ENCODE data around the gene SLC22A2. TPM values are rescaled to one million over a fixed set of nuclear protein-coding genes. Genes with fewer than 3 reads are reported as not detected.

The SLC22A2 gene
- total and polyA plus RNA-seq, 2 of the 13 experiments (the other 11 are each of a cell fraction or from before 2014, with no cell fraction given): not detected

DNA sequence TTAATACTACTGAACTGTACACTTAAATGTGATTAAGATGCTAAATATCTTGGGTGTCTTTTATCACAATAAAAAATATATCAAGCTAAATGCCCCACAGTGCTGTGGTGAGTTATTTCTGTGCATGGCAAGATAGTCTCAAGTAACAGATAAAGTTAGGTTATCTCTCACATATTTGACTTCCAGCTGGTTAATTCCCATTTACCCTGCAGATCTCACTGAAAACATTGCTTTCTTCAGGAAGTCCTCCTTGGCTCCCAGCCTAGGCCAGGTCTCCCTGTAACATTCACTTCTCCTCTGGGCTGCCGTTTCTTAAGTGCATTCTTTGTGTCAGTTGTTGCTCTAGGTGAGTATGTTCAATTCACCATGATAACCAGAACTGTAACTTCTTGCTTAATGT, 77.9 kb downstream of the SLC22A2 start:
- Histone ChIP-seq H3K9me3 (ENCODE audit: low read length) (no peaks in the 10 kb centered on the region), H3K4me3 (replicated peaks in 1 of 3; ENCODE audit: insufficient read depth in 1 of 3, low read depth in 2 of 3, low read length in 3 of 3) (no peak overlapping the region), H3K27ac (ENCODE audit: extremely low read length, insufficient read depth, low read length) (no peak overlapping the region), H3K79me2 (ENCODE audit: insufficient read depth, low read length) (no peaks in the 10 kb centered on the region), H3K36me3 (replicated peaks in 1 of 2; ENCODE audit: control insufficient read depth in 1 of 2, insufficient read depth in 2 of 2, low read length in 2 of 2) (no peaks in the 10 kb centered on the region), H3K27me3 (ENCODE audit: control insufficient read depth in 1 of 2, insufficient read depth in 2 of 2, low read length in 2 of 2) (no peaks in the 10 kb centered on the region), H4K20me1 (ENCODE audit: insufficient read depth, low read length) (no peaks in the 10 kb centered on the region), H3K9ac (ENCODE audit: insufficient read depth, low read depth, low read length) (no peak overlapping the region), H2AFZ (ENCODE audit: low read length) (no peak overlapping the region), H3K4me2 (ENCODE audit: low read depth, low read length) (no peak overlapping the region), H3K4me1 (ENCODE audit: insufficient read depth, low read length) (no peaks in the 10 kb centered on the region)
- CTCF ChIA-PET (ENCODE audit: low intra/inter-chr PET ratio, low total read pairs): no interaction called here
- POLR2A ChIA-PET: no interaction called here
- no TSS peak for BruUV-seq (replicated peaks)
- DNase-seq (ENCODE audit: low spot score) (no peak), ATAC-seq (no peak), FAIRE-seq (no peak)
- in situ Hi-C loops (cut with HindIII; ENCODE audit: extremely low pct_ligation_motif_present, low pct_unique_long_range_greater_than_20kb): no loop called here
- WGBS (ENCODE audit: low lambda C conversion rate): 24% methylated on average over 1 of the region's 1 CpG
- intact Hi-C loops (cut with micrococcal nuclease; ENCODE audit: unreplicated experiment): no loop called here
- no peak for TF ChIP-seq BCL6 (CRISPR knock-in tag; IDR thresholded peaks at IDR 0.05)
- no peak for TF ChIP-seq MTA3 (CRISPR knock-in tag; IDR thresholded peaks at IDR 0.05)
- TF ChIP-seq, protein P1, sequence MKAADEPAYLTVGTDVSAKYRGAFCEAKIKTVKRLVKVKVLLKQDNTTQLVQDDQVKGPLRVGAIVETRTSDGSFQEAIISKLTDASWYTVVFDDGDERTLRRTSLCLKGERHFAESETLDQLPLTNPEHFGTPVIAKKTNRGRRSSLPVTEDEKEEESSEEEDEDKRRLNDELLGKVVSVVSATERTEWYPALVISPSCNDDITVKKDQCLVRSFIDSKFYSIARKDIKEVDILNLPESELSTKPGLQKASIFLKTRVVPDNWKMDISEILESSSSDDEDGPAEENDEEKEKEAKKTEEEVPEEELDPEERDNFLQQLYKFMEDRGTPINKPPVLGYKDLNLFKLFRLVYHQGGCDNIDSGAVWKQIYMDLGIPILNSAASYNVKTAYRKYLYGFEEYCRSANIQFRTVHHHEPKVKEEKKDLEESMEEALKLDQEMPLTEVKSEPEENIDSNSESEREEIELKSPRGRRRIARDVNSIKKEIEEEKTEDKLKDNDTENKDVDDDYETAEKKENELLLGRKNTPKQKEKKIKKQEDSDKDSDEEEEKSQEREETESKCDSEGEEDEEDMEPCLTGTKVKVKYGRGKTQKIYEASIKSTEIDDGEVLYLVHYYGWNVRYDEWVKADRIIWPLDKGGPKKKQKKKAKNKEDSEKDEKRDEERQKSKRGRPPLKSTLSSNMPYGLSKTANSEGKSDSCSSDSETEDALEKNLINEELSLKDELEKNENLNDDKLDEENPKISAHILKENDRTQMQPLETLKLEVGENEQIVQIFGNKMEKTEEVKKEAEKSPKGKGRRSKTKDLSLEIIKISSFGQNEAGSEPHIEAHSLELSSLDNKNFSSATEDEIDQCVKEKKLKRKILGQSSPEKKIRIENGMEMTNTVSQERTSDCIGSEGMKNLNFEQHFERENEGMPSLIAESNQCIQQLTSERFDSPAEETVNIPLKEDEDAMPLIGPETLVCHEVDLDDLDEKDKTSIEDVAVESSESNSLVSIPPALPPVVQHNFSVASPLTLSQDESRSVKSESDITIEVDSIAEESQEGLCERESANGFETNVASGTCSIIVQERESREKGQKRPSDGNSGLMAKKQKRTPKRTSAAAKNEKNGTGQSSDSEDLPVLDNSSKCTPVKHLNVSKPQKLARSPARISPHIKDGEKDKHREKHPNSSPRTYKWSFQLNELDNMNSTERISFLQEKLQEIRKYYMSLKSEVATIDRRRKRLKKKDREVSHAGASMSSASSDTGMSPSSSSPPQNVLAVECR (CRISPR knock-in tag; IDR thresholded peaks at IDR 0.05; ENCODE audit: borderline replicate concordance): no peak
- TF ChIP-seq HOXA3 (CRISPR knock-in tag; IDR thresholded peaks at IDR 0.05): no peak
- TF ChIP-seq ZBTB1 (CRISPR knock-in tag; IDR thresholded peaks at IDR 0.05; ENCODE audit: borderline replicate concordance): no peak
- no peak for TF ChIP-seq SKI (IDR thresholded peaks at IDR 0.05; ENCODE audit: partially characterized antibody)
- TF ChIP-seq, protein P2, sequence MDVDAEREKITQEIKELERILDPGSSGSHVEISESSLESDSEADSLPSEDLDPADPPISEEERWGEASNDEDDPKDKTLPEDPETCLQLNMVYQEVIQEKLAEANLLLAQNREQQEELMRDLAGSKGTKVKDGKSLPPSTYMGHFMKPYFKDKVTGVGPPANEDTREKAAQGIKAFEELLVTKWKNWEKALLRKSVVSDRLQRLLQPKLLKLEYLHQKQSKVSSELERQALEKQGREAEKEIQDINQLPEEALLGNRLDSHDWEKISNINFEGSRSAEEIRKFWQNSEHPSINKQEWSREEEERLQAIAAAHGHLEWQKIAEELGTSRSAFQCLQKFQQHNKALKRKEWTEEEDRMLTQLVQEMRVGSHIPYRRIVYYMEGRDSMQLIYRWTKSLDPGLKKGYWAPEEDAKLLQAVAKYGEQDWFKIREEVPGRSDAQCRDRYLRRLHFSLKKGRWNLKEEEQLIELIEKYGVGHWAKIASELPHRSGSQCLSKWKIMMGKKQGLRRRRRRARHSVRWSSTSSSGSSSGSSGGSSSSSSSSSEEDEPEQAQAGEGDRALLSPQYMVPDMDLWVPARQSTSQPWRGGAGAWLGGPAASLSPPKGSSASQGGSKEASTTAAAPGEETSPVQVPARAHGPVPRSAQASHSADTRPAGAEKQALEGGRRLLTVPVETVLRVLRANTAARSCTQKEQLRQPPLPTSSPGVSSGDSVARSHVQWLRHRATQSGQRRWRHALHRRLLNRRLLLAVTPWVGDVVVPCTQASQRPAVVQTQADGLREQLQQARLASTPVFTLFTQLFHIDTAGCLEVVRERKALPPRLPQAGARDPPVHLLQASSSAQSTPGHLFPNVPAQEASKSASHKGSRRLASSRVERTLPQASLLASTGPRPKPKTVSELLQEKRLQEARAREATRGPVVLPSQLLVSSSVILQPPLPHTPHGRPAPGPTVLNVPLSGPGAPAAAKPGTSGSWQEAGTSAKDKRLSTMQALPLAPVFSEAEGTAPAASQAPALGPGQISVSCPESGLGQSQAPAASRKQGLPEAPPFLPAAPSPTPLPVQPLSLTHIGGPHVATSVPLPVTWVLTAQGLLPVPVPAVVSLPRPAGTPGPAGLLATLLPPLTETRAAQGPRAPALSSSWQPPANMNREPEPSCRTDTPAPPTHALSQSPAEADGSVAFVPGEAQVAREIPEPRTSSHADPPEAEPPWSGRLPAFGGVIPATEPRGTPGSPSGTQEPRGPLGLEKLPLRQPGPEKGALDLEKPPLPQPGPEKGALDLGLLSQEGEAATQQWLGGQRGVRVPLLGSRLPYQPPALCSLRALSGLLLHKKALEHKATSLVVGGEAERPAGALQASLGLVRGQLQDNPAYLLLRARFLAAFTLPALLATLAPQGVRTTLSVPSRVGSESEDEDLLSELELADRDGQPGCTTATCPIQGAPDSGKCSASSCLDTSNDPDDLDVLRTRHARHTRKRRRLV (CRISPR knock-in tag; IDR thresholded peaks at IDR 0.05): no peak

Data from HepG2 (cell line).